Activated CD4-positive, alpha-beta T cell treated with anti-CD3 and anti-CD28 coated beads, Interleukin-2, amount 10 ng/mL, durations not matched to agents 24 days and 14 days (primary cell): ENCODE results near the gene BACH2. TPM values are rescaled to one million over a fixed set of nuclear protein-coding genes. Genes with fewer than 3 reads are reported as not detected.

Experiments
- DNase-seq: peaks from one replicate; pipeline ENCODE4 v3.0.0; 2022
- H3K27ac Mint-ChIP-seq: one replicate; pipeline ENCODE4 v1.8.0; 2022; ENCODE audit warnings: mild to moderate bottlenecking, mixed read lengths
- H3K27me3 Mint-ChIP-seq: one replicate; pipeline ENCODE4 v1.8.0; 2022; ENCODE audit warnings: mixed read lengths
- H3K36me3 Mint-ChIP-seq: one replicate; pipeline ENCODE4 v1.8.0; 2022; ENCODE audit warnings: low read depth, mild to moderate bottlenecking, mixed read lengths
- H3K4me1 Mint-ChIP-seq: one replicate; pipeline ENCODE4 v1.8.0; 2021; ENCODE audit warnings: mixed read lengths
- H3K4me3 Mint-ChIP-seq: one replicate; pipeline ENCODE4 v1.8.0; 2022; ENCODE audit warnings: mild to moderate bottlenecking, moderate library complexity, mixed read lengths
- H3K9me3 Mint-ChIP-seq: one replicate; pipeline ENCODE4 v1.8.0; 2021; ENCODE audit warnings: mixed read lengths
- intact Hi-C: fragments of 100-400 bp; cut with micrococcal nuclease; formaldehyde crosslinking; loops from one replicate; pipeline ENCODE4 v1.15.1; 2023
- total RNA-seq: library from RNA; stranded (reverse); gene quantifications from 2 replicates; pipeline ENCODE4 v1.2.3, GENCODE V29; 2022

The BACH2 gene
- total RNA-seq, 1 donor from 2014 or later, result 69.2 TPM

GRCh38 chr6:90003069-90003795, 293.4 kb downstream of the BACH2 start:
- no peaks in the 10 kb centered on the region for H3K27me3 Mint-ChIP-seq
- H3K4me1 Mint-ChIP-seq, result peaks cover 12% of the 10 kb centered on the region
- intact Hi-C loops, result no loop called here
- H3K9me3 Mint-ChIP-seq, result no peaks in the 10 kb centered on the region
- no peak overlapping the region for H3K4me3 Mint-ChIP-seq
- DNase-seq, result no peak
- no peak overlapping the region for H3K27ac Mint-ChIP-seq
- H3K36me3 Mint-ChIP-seq, result peaks cover 28% of the 10 kb centered on the region

GRCh38 chr6:90000864-90001731, 295.5 kb downstream of the BACH2 start:
- peaks cover 13% of the 10 kb centered on the region for H3K9me3 Mint-ChIP-seq
- no peak overlapping the region for H3K27ac Mint-ChIP-seq
- intact Hi-C loops, result loop anchor here (2.0 kb wide), 2 partner anchors 14 to 22 kb away; no protein-coding TSS in a partner anchor
- peaks cover 12% of the 10 kb centered on the region for H3K4me1 Mint-ChIP-seq
- no peaks in the 10 kb centered on the region for H3K27me3 Mint-ChIP-seq
- H3K4me3 Mint-ChIP-seq, result no peak overlapping the region
- peaks cover 31% of the 10 kb centered on the region for H3K36me3 Mint-ChIP-seq
- DNase-seq, result no peak

GRCh38 chr6:89999945-90000825, 296.5 kb downstream of the BACH2 start:
- Mint-ChIP-seq H3K4me3 (no peak overlapping the region), H3K9me3 (peaks cover 13% of the 10 kb centered on the region), H3K27me3 (no peaks in the 10 kb centered on the region), H3K27ac (peak overlapping the region; percentile 42), H3K36me3 (peaks cover 37% of the 10 kb centered on the region), H3K4me1 (peaks cover 19% of the 10 kb centered on the region)
- intact Hi-C loops, result loop anchor here (2.0 kb wide), 2 partner anchors 13 to 21 kb away; no protein-coding TSS in a partner anchor
- no peak for DNase-seq

- intact Hi-C loops, result no loop called here
- Mint-ChIP-seq H3K36me3 (peaks cover 43% of the 10 kb centered on the region), H3K27ac (no peak overlapping the region), H3K4me1 (peaks cover 21% of the 10 kb centered on the region), H3K27me3 (no peaks in the 10 kb centered on the region), H3K4me3 (no peak overlapping the region), H3K9me3 (peaks cover 13% of the 10 kb centered on the region)
- no peak for DNase-seq
Observed at GRCh38 chr6:89999154-89999553, 297.5 kb downstream of the BACH2 start.

- intact Hi-C loops, result no loop called here
- Mint-ChIP-seq H3K9me3 (peaks cover 13% of the 10 kb centered on the region), H3K27me3 (no peaks in the 10 kb centered on the region), H3K36me3 (peaks cover 47% of the 10 kb centered on the region), H3K27ac (peak overlapping the region; percentile 21), H3K4me1 (peaks cover 28% of the 10 kb centered on the region), H3K4me3 (no peak overlapping the region)
- DNase-seq, result no peak
Observed at GRCh38 chr6:89997456-89998445, 298.9 kb downstream of the BACH2 start.

DNA sequence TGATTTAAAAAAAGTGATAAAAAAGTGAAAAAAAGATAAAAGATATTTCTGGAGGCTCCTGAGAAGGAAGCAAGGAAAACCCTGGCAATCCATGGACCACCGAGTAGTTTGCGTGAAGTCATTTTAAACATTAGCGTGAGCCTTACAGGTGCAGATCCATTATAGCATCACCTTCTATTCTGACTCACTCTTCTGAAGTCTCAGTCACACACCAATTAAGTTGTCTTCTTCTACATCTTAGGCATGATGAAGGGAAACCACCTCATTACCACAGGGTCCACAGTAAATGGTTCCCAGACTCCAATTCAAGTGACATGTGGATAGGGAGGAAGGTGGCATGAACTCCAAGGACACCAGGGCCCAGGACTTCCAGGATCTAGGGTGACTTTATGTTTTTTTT, 303.2 kb downstream of the BACH2 start:
- intact Hi-C loops, result no loop called here
- H3K4me1 Mint-ChIP-seq, result peaks cover 55% of the 10 kb centered on the region

DNA sequence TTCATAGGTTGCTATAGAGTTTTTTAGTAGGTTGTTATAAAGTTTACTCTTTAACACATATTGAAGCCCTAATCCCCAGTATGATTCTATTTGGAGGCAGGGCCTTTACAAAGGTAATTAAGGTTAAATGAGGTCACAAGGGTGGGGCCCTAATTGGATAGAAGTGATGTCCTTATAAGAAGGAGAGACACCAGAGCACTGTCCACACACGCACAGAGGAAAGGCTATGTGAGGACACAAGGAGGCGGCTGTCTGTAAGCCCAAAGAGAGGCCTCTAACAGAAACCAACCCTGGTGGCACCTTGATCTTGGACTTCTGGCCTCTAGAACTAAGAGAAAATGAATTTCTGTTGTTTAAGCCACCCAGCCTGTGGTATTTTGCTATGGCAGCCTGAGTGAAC, 303.8 kb downstream of the BACH2 start:
- Mint-ChIP-seq H3K27ac (no peak overlapping the region), H3K36me3 (peaks cover 70% of the 10 kb centered on the region), H3K27me3 (no peaks in the 10 kb centered on the region), H3K4me3 (no peak overlapping the region), H3K9me3 (peaks cover 13% of the 10 kb centered on the region), H3K4me1 (peaks cover 59% of the 10 kb centered on the region)
- intact Hi-C loops, result no loop called here
- DNase-seq, result no peak

More for the DNA sequence above, 303.2 kb downstream of the BACH2 start:
- Mint-ChIP-seq H3K9me3 (peaks cover 13% of the 10 kb centered on the region), H3K27ac (no peak overlapping the region), H3K36me3 (peaks cover 70% of the 10 kb centered on the region), H3K27me3 (no peaks in the 10 kb centered on the region), H3K4me3 (no peak overlapping the region)
- DNase-seq, result no peak

DNA sequence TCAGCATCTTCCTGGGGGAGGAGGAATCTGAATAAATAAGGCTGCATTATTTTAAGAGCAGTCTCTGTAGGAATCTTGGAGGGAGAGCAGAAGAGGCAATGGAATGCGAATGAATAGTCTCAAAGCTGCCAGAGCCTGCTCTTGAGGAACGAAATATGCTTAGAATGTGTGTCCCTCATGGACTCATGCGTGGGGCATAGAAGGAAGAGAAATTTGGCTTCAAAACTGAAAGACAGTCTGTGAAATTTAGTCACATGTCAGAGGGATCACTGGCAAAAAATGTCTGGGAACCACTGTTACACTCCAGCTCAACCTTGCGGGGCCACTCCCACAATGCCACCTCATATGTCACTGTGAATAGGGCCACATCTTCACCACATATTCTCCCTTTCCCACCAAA, 306.9 kb downstream of the BACH2 start:
- intact Hi-C loops, result no loop called here
- DNase-seq, result no peak
- Mint-ChIP-seq H3K27ac (peak overlapping the region; percentile 46), H3K27me3 (no peaks in the 10 kb centered on the region), H3K9me3 (no peaks in the 10 kb centered on the region), H3K4me3 (peak overlapping the region; percentile 20), H3K4me1 (peaks cover 68% of the 10 kb centered on the region), H3K36me3 (peaks cover 68% of the 10 kb centered on the region)

- Mint-ChIP-seq H3K4me1 (peaks cover 63% of the 10 kb centered on the region), H3K27ac (peak overlapping the region; percentile 63), H3K36me3 (peaks cover 70% of the 10 kb centered on the region), H3K27me3 (no peaks in the 10 kb centered on the region), H3K4me3 (no peak overlapping the region), H3K9me3 (no peaks in the 10 kb centered on the region)
- DNase-seq, result no peak
- intact Hi-C loops, result loop anchor here (1.0 to 2.0 kb wide), 4 partner anchors 13 to 43 kb away; no protein-coding TSS in a partner anchor
Observed at GRCh38 chr6:89987830-89988229, 308.8 kb downstream of the BACH2 start.

GRCh38 chr6:89987140-89987539, 309.5 kb downstream of the BACH2 start:
- Mint-ChIP-seq H3K9me3 (no peaks in the 10 kb centered on the region), H3K4me1 (peaks cover 60% of the 10 kb centered on the region), H3K4me3 (peak overlapping the region; percentile 51), H3K36me3 (peaks cover 71% of the 10 kb centered on the region), H3K27me3 (no peaks in the 10 kb centered on the region), H3K27ac (peak overlapping the region; percentile 88)
- DNase-seq, result no peak
- intact Hi-C loops, result loop anchor here (1.0 to 2.0 kb wide), 4 partner anchors 14 to 42 kb away; no protein-coding TSS in a partner anchor

GRCh38 chr6:89986650-89987074, 310.0 kb downstream of the BACH2 start:
- Mint-ChIP-seq H3K4me3 (peak overlapping the region; percentile 51), H3K27me3 (no peaks in the 10 kb centered on the region), H3K36me3 (peaks cover 74% of the 10 kb centered on the region), H3K4me1 (peaks cover 61% of the 10 kb centered on the region), H3K9me3 (no peaks in the 10 kb centered on the region), H3K27ac (peak overlapping the region; percentile 88)
- no peak for DNase-seq
- intact Hi-C loops, result loop anchor here (1.0 to 2.0 kb wide), 4 partner anchors 14 to 42 kb away; no protein-coding TSS in a partner anchor

- DNase-seq, result no peak
- Mint-ChIP-seq H3K4me3 (peak overlapping the region; percentile 23), H3K27me3 (no peaks in the 10 kb centered on the region), H3K27ac (peak overlapping the region; percentile 83), H3K9me3 (no peaks in the 10 kb centered on the region), H3K36me3 (peaks cover 73% of the 10 kb centered on the region), H3K4me1 (peaks cover 59% of the 10 kb centered on the region)
- intact Hi-C loops, result loop anchor here (2.0 kb wide), 3 partner anchors 15 to 41 kb away; no protein-coding TSS in a partner anchor
Observed at GRCh38 chr6:89985751-89986493, 310.7 kb downstream of the BACH2 start.
